Activated naive CD8-positive, alpha-beta T cell treated with anti-CD3 and anti-CD28 coated beads, Interleukin-2, amount 50 U/mL, for 24 hours (primary cell): ENCODE data around the gene RACGAP1.

ENCODE experiments used
- ATAC-seq: fragments of 150-1000 bp; cut with Tn5 transposase; one replicate; pipeline ENCODE4 v1.10.0; 2021
- DNase-seq: peaks from one replicate; pipeline ENCODE4 v3.0.0; 2021
- H3K27ac Mint-ChIP-seq: one replicate; pipeline ENCODE4 v1.8.0; 2021; ENCODE audit warnings: mild to moderate bottlenecking, mixed read lengths
- H3K27me3 Mint-ChIP-seq: one replicate; pipeline ENCODE4 v1.8.0; 2021; ENCODE audit warnings: mixed read lengths
- H3K36me3 Mint-ChIP-seq: one replicate; pipeline ENCODE4 v1.8.0; 2021; ENCODE audit warnings: low read depth, mixed read lengths
- H3K4me1 Mint-ChIP-seq: one replicate; pipeline ENCODE4 v1.8.0; 2021; ENCODE audit warnings: mixed read lengths
- H3K4me3 Mint-ChIP-seq: one replicate; pipeline ENCODE4 v1.8.0; 2021; ENCODE audit warnings: mild to moderate bottlenecking, moderate library complexity, mixed read lengths
- H3K9me3 Mint-ChIP-seq: one replicate; pipeline ENCODE4 v1.8.0; 2021; ENCODE audit warnings: mixed read lengths

The RACGAP1 gene

GRCh38 chr12:49947593-49948226 is 77.6 kb downstream of the RACGAP1 start:
- Mint-ChIP-seq H3K27ac (no peak overlapping the region), H3K4me3 (no peak overlapping the region), H3K4me1 (peaks cover 26% of the 10 kb centered on the region), H3K9me3 (no peaks in the 10 kb centered on the region), H3K27me3 (peaks cover 5% of the 10 kb centered on the region), H3K36me3 (no peaks in the 10 kb centered on the region)
- DNase-seq = no peak
- no peak for ATAC-seq

- DNase-seq (no peak), ATAC-seq (no peak)
- Mint-ChIP-seq H3K27me3 (peaks cover 5% of the 10 kb centered on the region), H3K27ac (peak overlapping the region; percentile 95), H3K9me3 (no peaks in the 10 kb centered on the region), H3K4me3 (no peak overlapping the region), H3K36me3 (no peaks in the 10 kb centered on the region), H3K4me1 (peaks cover 26% of the 10 kb centered on the region)
Observed at GRCh38 chr12:49946497-49946896, 78.8 kb downstream of the RACGAP1 start.

GRCh38 chr12:49946086-49946485 is 79.2 kb downstream of the RACGAP1 start:
- Mint-ChIP-seq H3K4me3 (peak overlapping the region; percentile 80), H3K4me1 (peaks cover 26% of the 10 kb centered on the region), H3K27ac (peak overlapping the region; percentile 95)

GRCh38 chr12:49945394-49946080 is 79.8 kb downstream of the RACGAP1 start:
- Mint-ChIP-seq H3K36me3 (no peaks in the 10 kb centered on the region), H3K27me3 (peaks cover 5% of the 10 kb centered on the region), H3K27ac (peak overlapping the region; percentile 95), H3K4me3 (peak overlapping the region; percentile 80), H3K9me3 (no peaks in the 10 kb centered on the region), H3K4me1 (peaks cover 26% of the 10 kb centered on the region)
- ATAC-seq (peak; percentile 99), DNase-seq (peak; percentile 95)

More at GRCh38 chr12:49946086-49946485, 79.2 kb downstream of the RACGAP1 start:
- ATAC-seq = no peak
- Mint-ChIP-seq H3K36me3 (no peaks in the 10 kb centered on the region), H3K9me3 (no peaks in the 10 kb centered on the region), H3K27me3 (peaks cover 5% of the 10 kb centered on the region)
- DNase-seq = no peak

- Mint-ChIP-seq H3K4me3 (peak overlapping the region; percentile 80), H3K27me3 (peaks cover 5% of the 10 kb centered on the region), H3K36me3 (no peaks in the 10 kb centered on the region), H3K27ac (peak overlapping the region; percentile 95), H3K4me1 (peaks cover 26% of the 10 kb centered on the region), H3K9me3 (no peaks in the 10 kb centered on the region)
- DNase-seq (no peak), ATAC-seq (no peak)
Observed at GRCh38 chr12:49944718-49945117, 80.6 kb downstream of the RACGAP1 start.

- ATAC-seq (no peak), DNase-seq (no peak)
- no peaks in the 10 kb centered on the region for H3K36me3 Mint-ChIP-seq
- peaks cover 5% of the 10 kb centered on the region for H3K27me3 Mint-ChIP-seq
- H3K4me1 Mint-ChIP-seq = peaks cover 26% of the 10 kb centered on the region
- H3K27ac Mint-ChIP-seq = no peak overlapping the region
- no peak overlapping the region for H3K4me3 Mint-ChIP-seq
- no peaks in the 10 kb centered on the region for H3K9me3 Mint-ChIP-seq
Observed at GRCh38 chr12:49944046-49944445, 81.2 kb downstream of the RACGAP1 start.

- H3K4me1 Mint-ChIP-seq = peaks cover 26% of the 10 kb centered on the region
- H3K4me3 Mint-ChIP-seq = no peak overlapping the region
- ATAC-seq = no peak
- H3K9me3 Mint-ChIP-seq = no peaks in the 10 kb centered on the region
- no peak for DNase-seq
- no peak overlapping the region for H3K27ac Mint-ChIP-seq
- peaks cover 5% of the 10 kb centered on the region for H3K27me3 Mint-ChIP-seq
- no peaks in the 10 kb centered on the region for H3K36me3 Mint-ChIP-seq
Observed at GRCh38 chr12:49943625-49943960, 81.7 kb downstream of the RACGAP1 start.

- ATAC-seq (no peak), DNase-seq (no peak)
- Mint-ChIP-seq H3K4me3 (no peak overlapping the region), H3K36me3 (no peaks in the 10 kb centered on the region), H3K9me3 (no peaks in the 10 kb centered on the region), H3K27ac (peak overlapping the region; percentile 33), H3K4me1 (peaks cover 26% of the 10 kb centered on the region), H3K27me3 (peaks cover 5% of the 10 kb centered on the region)
Observed at GRCh38 chr12:49942921-49943624, 82.2 kb downstream of the RACGAP1 start.

GRCh38 chr12:49942512-49942893 is 82.8 kb downstream of the RACGAP1 start:
- H3K27me3 Mint-ChIP-seq = peaks cover 5% of the 10 kb centered on the region
- H3K4me1 Mint-ChIP-seq = peaks cover 26% of the 10 kb centered on the region
- DNase-seq (no peak), ATAC-seq (no peak)
- H3K36me3 Mint-ChIP-seq = no peaks in the 10 kb centered on the region
- peak overlapping the region; percentile 33 for H3K27ac Mint-ChIP-seq
- H3K4me3 Mint-ChIP-seq = no peak overlapping the region
- no peaks in the 10 kb centered on the region for H3K9me3 Mint-ChIP-seq

- Mint-ChIP-seq H3K27me3 (peaks cover 5% of the 10 kb centered on the region), H3K4me3 (no peak overlapping the region), H3K36me3 (no peaks in the 10 kb centered on the region), H3K9me3 (no peaks in the 10 kb centered on the region), H3K27ac (no peak overlapping the region), H3K4me1 (peaks cover 26% of the 10 kb centered on the region)
- DNase-seq (no peak), ATAC-seq (no peak)
Observed at GRCh38 chr12:49941556-49942511, 83.5 kb downstream of the RACGAP1 start.

- ATAC-seq (no peak), DNase-seq (no peak)
- Mint-ChIP-seq H3K4me3 (no peak overlapping the region), H3K36me3 (no peaks in the 10 kb centered on the region), H3K9me3 (no peaks in the 10 kb centered on the region), H3K27ac (no peak overlapping the region), H3K27me3 (peaks cover 3% of the 10 kb centered on the region), H3K4me1 (peaks cover 5% of the 10 kb centered on the region)
Observed at GRCh38 chr12:49939707-49940106, 85.6 kb downstream of the RACGAP1 start.

GRCh38 chr12:49939307-49939706 is 86.0 kb downstream of the RACGAP1 start:
- no peak overlapping the region for H3K27ac Mint-ChIP-seq
- H3K9me3 Mint-ChIP-seq = no peaks in the 10 kb centered on the region
- no peaks in the 10 kb centered on the region for H3K36me3 Mint-ChIP-seq
- peaks cover 5% of the 10 kb centered on the region for H3K27me3 Mint-ChIP-seq
- DNase-seq (no peak), ATAC-seq (no peak)
- no peak overlapping the region for H3K4me3 Mint-ChIP-seq
- peaks cover under 1% of the 10 kb centered on the region for H3K4me1 Mint-ChIP-seq
